Measurements from ENCODE around the gene TECPR2. TPM values are rescaled to one million over a fixed set of nuclear protein-coding genes. Genes with fewer than 3 reads are reported as not detected.

The TECPR2 gene
- total and polyA plus RNA-seq, 2 of the 13 experiments (the other 11 are each of a cell fraction or from before 2014, with no cell fraction given) = 3.5 to 5.7 TPM

- Histone ChIP-seq H3K4me1 (ENCODE audit: insufficient read depth, low read length) (no peaks in the 10 kb centered on the region), H3K79me2 (ENCODE audit: insufficient read depth, low read length) (no peaks in the 10 kb centered on the region), H3K27me3 (ENCODE audit: control insufficient read depth in 1 of 2, insufficient read depth in 2 of 2, low read length in 2 of 2) (no peaks in the 10 kb centered on the region), H3K36me3 (replicated peaks in 1 of 2; ENCODE audit: control insufficient read depth in 1 of 2, insufficient read depth in 2 of 2, low read length in 2 of 2) (peaks cover 7 to 42% of the 10 kb centered on the region in 2 experiments; a peak in 4 of 5 replicates), H3K9me3 (ENCODE audit: low read length) (no peaks in the 10 kb centered on the region), H3K4me3 (replicated peaks in 1 of 3; ENCODE audit: insufficient read depth in 1 of 3, low read depth in 2 of 3, low read length in 3 of 3) (no peak overlapping the region), H3K9ac (ENCODE audit: insufficient read depth, low read depth, low read length) (no peak overlapping the region), H4K20me1 (ENCODE audit: insufficient read depth, low read length) (no peaks in the 10 kb centered on the region), H3K4me2 (ENCODE audit: low read depth, low read length) (no peak overlapping the region), H2AFZ (ENCODE audit: low read length) (no peak overlapping the region), H3K27ac (ENCODE audit: extremely low read length, insufficient read depth, low read length) (no peak overlapping the region)
- no peak for TF ChIP-seq ZNF552 (CRISPR knock-in tag; IDR thresholded peaks at IDR 0.05; ENCODE audit: borderline replicate concordance)
- no peak for TF ChIP-seq MYC (CRISPR knock-in tag; IDR thresholded peaks at IDR 0.05; ENCODE audit: borderline replicate concordance)
- TF ChIP-seq TRIM22 (IDR thresholded peaks at IDR 0.05) = no peak
- TF ChIP-seq ZNF136 (CRISPR knock-in tag; IDR thresholded peaks at IDR 0.05; ENCODE audit: low read depth) = no peak
- TF ChIP-seq SIN3A (IDR thresholded peaks at IDR 0.05; ENCODE audit: borderline replicate concordance, low read depth, low read length) = no peak
- no peak for TF ChIP-seq HOXA9 (CRISPR knock-in tag; IDR thresholded peaks at IDR 0.05; ENCODE audit: borderline replicate concordance)
- TF ChIP-seq ZNF362 (CRISPR knock-in tag; IDR thresholded peaks at IDR 0.05; ENCODE audit: borderline replicate concordance) = no peak
- no peak for TF ChIP-seq ELF1 (CRISPR knock-in tag; IDR thresholded peaks at IDR 0.05)
- TF ChIP-seq ZBTB10 (CRISPR knock-in tag; IDR thresholded peaks at IDR 0.05; ENCODE audit: borderline replicate concordance) = no peak
- ChIA-PET POLR2A (no interaction called here), CTCF (ENCODE audit: low intra/inter-chr PET ratio, low total read pairs) (no interaction called here)
- no peak for ATAC-seq
- 93% methylated on average over 4 of the region's 10 CpGs for WGBS (ENCODE audit: low lambda C conversion rate)
- intact Hi-C loops (cut with micrococcal nuclease; ENCODE audit: unreplicated experiment) = no loop called here
- BruUV-seq (replicated peaks) = no TSS peak
- no peak for DNase-seq (ENCODE audit: low spot score)
- in situ Hi-C loops (cut with HindIII; ENCODE audit: extremely low pct_ligation_motif_present, low pct_unique_long_range_greater_than_20kb) = no loop called here
- FAIRE-seq = no peak
These were observed 88.3 kb downstream of the TECPR2 start for GRCh38 chr14:102451064-102451352.
